Neural progenitor cell (in vitro differentiated cells): ENCODE measurements around the gene AHSA1.

Experiments
- EZH2 ChIP-seq: fragments of 200-600 bp; sonication (generic); IDR thresholded peaks from 2 replicates; pipeline ENCODE4 v1.6.1; 2017; ENCODE audit warnings: antibody characterized with exemption, mild to moderate bottlenecking, moderate library complexity
- EZH2phosphoT487 ChIP-seq: fragments of 200-600 bp; sonication (generic); IDR thresholded peaks from 2 replicates; pipeline ENCODE4 v1.6.1; 2017; ENCODE audit warnings: antibody characterized with exemption
- TF ChIP-seq, protein P1 (sequence below): fragments of 200-600 bp; sonication (generic); IDR thresholded peaks from 2 replicates; pipeline ENCODE4 v1.5.1; 2017; ENCODE audit warnings: antibody characterized with exemption, mild to moderate bottlenecking

DNA sequence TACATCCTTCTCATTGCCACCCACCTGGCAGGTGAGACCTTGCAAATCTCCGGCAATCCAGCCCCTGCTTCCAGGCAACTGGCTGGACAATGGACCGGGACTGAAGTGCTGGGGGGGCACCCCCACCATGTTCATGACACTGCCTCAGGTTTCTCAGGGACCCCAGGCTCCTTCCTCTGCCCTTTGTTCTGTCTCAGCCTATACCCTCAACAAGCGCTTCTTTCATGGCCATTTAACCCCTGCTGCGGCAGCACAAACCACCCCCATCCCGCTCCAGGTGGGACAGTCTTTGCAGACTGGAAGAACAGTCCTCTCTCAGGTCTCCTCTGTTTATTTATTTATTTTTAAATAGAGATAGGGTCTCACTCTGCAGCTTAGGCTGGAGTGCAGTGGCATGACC, 33.2 kb downstream of the AHSA1 start:
- TF ChIP-seq, protein P1, sequence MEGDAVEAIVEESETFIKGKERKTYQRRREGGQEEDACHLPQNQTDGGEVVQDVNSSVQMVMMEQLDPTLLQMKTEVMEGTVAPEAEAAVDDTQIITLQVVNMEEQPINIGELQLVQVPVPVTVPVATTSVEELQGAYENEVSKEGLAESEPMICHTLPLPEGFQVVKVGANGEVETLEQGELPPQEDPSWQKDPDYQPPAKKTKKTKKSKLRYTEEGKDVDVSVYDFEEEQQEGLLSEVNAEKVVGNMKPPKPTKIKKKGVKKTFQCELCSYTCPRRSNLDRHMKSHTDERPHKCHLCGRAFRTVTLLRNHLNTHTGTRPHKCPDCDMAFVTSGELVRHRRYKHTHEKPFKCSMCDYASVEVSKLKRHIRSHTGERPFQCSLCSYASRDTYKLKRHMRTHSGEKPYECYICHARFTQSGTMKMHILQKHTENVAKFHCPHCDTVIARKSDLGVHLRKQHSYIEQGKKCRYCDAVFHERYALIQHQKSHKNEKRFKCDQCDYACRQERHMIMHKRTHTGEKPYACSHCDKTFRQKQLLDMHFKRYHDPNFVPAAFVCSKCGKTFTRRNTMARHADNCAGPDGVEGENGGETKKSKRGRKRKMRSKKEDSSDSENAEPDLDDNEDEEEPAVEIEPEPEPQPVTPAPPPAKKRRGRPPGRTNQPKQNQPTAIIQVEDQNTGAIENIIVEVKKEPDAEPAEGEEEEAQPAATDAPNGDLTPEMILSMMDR: no peak
- TF ChIP-seq EZH2 (no peak), EZH2phosphoT487 (no peak)
